NCI-H510A (cell line): ENCODE data around the gene UROC1.

Experiments
- DNase-seq: peaks from one replicate; lab custom pipeline; 2025; lab: John Stamatoyannopoulos, UW

The UROC1 gene

GRCh38 chr3:126494970-126495230 lies 22.7 kb downstream of the UROC1 start:
- no peak for DNase-seq

- DNase-seq, result no peak
Measured at GRCh38 chr3:126494204-126494969, 23.2 kb downstream of the UROC1 start.

GRCh38 chr3:126493739-126494138 lies 23.8 kb downstream of the UROC1 start:
- DNase-seq, result no peak

GRCh38 chr3:126493051-126493450 lies 24.5 kb downstream of the UROC1 start:
- DNase-seq, result no peak

- DNase-seq, result no peak
Measured at GRCh38 chr3:126491221-126492013, 26.2 kb downstream of the UROC1 start.

- no peak for DNase-seq
Measured at GRCh38 chr3:126490619-126491018, 27.0 kb downstream of the UROC1 start.

- no peak for DNase-seq
Measured at GRCh38 chr3:126488886-126489569, 28.5 kb downstream of the UROC1 start.

GRCh38 chr3:126488185-126488584 lies 29.4 kb downstream of the UROC1 start:
- DNase-seq, result no peak

- DNase-seq, result no peak
Measured at GRCh38 chr3:126487151-126487771, 30.3 kb downstream of the UROC1 start.

GRCh38 chr3:126486360-126486847 lies 31.2 kb downstream of the UROC1 start:
- no peak for DNase-seq

GRCh38 chr3:126485956-126486355 lies 31.6 kb downstream of the UROC1 start:
- no peak for DNase-seq

GRCh38 chr3:126485176-126485897 lies 32.2 kb downstream of the UROC1 start:
- DNase-seq, result no peak

GRCh38 chr3:126484662-126485061 lies 32.9 kb downstream of the UROC1 start:
- no peak for DNase-seq

GRCh38 chr3:126484148-126484547 lies 33.4 kb downstream of the UROC1 start:
- DNase-seq, result no peak

GRCh38 chr3:126483321-126483761 lies 34.2 kb downstream of the UROC1 start:
- no peak for DNase-seq

GRCh38 chr3:126482503-126483255 lies 34.9 kb downstream of the UROC1 start:
- no peak for DNase-seq

- no peak for DNase-seq
Measured at GRCh38 chr3:126481808-126482502, 35.6 kb downstream of the UROC1 start.

- no peak for DNase-seq
Measured at GRCh38 chr3:126480861-126481260, 36.7 kb downstream of the UROC1 start.

GRCh38 chr3:126480206-126480605 lies 37.4 kb downstream of the UROC1 start:
- no peak for DNase-seq

GRCh38 chr3:126479642-126480041 lies 37.9 kb downstream of the UROC1 start:
- DNase-seq, result no peak
